GM21737 (cell line): ENCODE results near the gene URAD.
"Not testable (repeated sequence)": the region's sequence is repeated elsewhere in the genome, so short reads cannot be mapped to it uniquely, and the experiment has no call there.

Experiments
- ATAC-seq: cut with Tn5 transposase; IDR thresholded peaks from one replicate; pipeline ENCODE4 v1.9.1; 2021; ENCODE audit warnings: mild to moderate bottlenecking, moderate library complexity; ENCODE audit not compliant: unreplicated experiment

The URAD gene

DNA sequence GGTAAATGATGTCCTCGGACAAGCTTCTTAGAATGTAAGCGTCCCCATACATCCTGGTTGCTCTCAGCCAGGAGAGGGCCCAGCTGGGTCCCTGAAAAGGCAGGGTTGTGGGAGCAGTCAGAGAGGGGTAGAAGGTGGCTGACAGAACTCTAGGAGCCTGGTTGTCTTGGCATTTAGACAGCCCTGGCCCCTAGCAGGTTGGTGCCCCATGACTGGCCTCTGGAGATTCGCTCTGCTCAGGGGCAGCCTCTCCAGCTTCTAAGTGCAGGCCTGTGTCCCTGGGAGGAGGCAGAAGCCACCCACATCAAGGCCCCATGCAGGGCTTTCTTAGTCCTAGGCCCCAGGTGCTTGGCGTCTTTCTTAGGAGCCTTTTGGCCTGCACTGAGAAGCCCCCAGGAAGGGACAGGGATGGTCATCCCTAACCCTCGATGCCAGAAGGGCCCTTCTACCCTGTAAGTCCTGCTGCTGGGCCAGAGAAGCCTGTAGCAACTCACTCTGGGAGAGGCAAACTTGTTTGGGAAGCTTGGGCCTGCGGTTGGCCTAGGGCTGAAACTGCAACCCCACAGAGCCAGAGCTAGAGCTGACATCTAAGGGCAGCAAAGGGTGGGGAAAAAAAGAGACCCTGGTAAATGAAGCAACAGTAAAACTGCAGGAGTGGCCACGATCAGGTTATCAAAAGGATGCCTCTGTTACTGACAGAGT, 16.6 kb downstream of the URAD start:
- no peak for ATAC-seq

DNA sequence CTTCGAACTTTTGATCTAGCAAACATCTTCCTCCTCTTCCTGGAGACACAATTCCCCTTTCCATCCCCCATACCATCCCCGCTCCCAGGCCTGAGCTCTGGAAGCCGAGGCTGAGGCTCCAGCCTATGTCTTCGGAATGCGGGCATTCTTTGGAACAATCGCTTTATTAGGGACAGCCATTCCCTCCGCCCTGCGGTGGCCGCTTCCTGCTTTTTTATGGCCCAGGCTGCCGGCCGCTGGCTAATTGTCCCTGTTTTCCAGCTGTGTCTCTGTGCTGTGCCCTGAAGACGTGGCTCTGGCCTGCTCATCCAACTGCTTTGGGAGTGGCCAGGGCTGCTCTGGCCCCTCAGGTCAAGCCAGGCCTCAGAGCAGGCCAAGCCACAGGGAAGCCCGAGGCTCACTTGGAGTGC, 17.3 kb downstream of the URAD start:
- ATAC-seq = no peak

DNA sequence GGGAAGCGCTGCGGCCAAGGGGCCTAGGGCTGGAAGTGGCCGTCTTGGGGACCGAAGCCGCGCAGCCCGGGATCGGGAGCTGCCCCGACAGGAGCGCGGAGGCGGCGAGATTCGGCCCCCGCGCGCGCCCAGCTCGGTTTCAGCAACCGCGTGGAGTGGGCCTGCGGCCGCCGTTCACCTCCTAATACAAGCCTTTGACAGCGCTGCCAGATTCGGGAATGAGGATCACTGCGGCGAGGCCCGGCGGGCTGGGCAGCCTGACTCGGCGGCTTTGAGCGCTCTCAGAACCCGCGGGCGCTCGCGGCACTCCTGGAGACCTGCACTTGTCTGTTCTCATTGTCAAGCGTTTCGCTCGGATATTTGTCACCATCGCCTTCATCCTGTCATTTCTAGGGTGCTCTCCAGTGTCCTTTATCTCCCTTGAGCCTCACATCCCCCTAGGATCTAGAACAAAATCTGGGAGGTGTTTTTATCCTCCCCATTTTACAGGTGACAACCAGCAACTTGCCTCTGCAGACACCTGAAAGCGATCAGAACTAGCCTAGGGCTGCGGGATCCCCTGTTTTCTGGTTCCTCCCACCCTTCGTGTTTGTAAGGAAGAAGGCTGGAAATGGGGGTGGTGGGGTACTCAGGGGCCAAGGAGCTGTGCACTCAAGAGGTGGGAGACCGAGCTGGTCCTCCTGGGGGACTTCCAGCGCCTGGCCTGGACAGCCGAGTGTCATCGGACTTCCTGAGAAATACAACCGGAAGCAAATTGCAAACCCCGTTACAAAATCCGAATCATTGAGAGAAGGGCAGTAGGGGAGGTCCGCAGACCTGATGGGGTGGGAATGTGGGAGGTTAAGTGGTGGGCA, 17.9 kb downstream of the URAD start:
- ATAC-seq = no peak

DNA sequence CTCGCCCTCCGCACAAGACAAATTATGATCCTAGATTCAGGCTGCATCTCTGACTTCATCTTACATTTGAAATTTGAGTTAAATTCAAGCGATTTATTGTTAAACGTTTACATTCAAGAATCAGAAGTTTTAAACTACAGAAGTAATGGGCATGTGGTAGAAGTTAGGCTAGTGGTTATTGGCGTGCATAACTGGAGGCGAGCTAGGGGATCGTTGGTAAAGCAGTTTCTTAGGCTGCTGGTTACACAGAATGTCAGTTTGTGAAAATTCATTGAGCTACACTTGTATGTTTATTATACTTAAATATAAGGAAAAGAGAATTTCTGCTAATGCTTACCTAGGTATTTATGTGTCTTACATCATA, 18.6 kb downstream of the URAD start:
- no peak for ATAC-seq

DNA sequence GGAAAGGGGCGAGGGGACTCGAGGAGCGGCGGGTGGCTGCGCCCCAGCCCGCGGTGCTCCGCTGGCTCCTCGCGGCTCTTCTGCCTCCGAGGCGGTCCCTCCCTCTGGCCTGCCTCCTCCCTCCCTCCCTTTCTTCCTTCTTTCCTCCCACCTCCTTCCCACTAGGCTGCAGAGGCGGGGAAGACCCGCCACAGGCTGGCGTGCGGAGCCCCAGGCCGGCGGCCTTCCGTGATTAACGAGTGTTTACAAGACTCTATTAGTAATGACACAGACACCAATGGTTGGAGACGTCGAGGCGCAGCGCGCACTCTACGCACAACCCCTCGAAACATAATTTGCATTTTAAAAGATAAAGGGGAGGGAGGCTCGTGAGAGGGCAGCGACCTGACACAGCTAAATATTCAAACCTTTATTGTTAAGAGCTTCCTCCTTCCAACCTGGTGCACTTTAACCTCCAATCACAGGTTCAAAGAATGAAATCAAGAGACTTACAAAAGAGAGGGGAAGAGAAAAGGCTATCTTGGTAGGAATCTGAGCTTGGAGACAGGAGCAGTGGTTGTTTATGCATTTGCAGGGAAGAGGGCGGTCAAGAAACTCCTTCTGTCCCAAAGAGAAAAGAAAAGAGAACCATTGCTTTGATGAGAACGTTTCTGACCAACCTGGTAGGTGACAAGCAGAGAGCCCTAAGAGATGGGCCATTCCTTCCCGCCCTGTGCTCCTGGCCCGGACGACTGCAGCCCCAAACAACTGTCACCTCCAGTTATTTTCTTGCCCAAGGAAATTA, 19.2 kb downstream of the URAD start, which contains the start of gene CDX2:
CDX2 (minus strand) TSS at position 234 of the 784 bp plus-strand sequence. CDS start 309 bp downstream, outside the sequence.
- ATAC-seq = no peak

DNA sequence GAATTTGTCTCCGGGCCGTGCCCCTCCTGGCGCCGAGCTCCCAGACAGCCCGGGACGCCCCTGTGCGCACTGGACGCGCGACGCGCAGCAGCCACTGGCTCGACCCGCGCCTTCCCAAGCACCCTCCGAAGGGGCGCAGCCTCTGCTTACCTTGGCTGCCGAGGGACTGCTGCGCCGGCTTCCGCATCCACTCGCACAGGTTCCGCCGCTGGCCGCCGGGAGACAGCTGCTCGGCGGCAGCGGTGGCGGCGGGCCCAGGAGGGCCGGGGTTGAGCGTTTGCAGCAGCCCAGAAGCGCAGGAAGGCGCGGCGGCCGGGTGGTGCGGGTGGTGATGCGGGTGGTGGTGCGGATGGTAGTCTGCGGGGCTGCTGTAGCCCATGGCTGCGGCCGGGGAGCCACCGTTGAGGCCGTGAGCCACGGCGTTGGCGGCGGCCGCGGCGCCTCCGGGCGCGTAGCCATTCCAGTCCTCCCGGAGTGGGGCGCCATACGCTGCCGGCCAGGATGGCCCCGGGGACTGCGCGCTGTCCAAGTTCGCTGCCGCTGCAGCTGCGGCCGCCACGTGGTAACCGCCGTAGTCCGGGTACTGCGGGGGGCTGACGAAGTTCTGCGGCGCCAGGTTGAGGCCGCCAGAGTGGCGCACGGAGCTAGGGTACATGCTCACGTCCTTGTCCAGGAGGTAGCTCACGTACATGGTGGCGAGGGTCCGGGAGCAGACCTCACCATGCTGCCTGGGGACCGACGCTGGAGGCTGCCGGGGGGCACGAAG, 20.0 kb downstream of the URAD start:
- ATAC-seq = no peak

DNA sequence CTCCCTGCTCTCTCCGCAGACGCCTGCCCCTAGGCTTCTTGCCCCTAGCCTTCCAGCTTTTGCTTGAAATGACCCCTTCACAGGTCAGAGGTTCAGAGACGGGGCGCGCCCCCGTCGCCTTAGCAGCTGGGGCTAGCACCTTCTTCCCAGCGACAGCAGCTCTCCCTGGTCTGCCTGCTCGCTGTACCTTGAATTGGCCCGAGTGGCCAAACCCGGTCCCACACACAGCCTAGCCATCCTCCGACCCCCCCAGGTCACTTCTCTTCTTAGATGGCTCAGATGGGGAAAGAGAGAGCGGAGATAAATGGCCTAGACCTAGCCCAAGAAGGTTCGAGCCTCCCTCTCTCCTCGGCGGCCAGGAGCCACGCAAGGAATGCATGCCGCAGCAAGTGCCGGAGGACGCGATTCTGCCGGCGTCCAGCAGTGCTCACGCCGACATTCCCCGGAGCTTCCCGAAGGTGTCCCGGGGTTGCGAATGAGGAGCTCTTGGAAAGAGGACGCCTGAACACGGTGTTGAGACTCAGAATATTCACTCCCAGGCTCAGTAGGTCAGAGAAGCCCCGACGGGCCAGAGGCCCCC, 20.7 kb downstream of the URAD start:
- ATAC-seq = no peak

DNA sequence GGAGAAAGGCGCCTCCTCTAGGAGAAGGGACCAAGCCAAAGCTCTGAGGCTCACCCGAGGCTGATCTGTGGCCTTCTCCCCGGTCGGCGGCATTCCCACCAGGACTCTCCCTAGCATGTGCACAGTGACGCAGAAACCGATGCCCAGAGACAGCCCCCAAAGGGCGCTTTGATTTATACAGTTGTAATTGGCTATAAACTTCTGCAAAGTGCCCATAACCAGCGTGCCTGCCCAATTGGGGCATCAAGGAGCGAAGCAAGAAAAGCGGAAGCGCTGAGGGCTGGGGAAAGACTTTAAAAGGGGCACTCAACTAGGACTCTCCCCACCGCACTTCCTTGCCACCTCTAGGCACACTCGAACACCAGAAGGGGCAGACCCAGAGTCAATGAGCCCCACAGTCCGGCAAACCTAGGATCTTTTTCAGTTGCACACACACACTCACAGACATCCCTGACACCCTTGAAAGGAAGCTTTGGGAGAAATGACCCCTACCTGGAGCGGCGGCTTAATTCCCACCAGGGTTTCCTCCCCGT, 21.2 kb downstream of the URAD start:
- ATAC-seq = no peak

DNA sequence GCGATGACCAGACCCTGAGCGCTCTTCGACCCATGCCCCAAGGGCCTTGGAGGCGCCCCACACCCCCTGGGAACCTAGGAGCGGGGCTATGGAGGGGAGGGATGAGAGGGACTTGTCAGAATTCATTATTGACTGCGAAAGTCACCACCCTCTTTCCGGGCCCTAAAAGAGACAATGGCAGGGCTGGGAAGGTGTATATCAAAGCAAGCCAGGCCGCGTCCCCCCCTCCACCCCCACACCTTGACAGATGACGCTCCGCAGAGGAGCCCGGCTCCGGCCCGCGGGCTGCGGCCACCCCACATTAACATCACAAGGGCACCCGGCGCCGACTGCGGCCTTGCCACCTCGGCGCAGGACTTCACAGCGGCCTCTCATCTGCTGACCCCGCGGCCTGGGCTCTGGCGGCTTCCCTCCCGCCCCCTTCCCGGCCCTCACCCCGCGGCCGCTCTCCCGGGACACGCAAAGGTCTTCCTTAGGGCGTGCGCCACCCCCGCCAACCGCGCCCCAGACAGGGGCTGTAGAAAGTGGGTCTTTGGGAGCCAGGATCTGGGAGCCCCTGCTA, 21.8 kb downstream of the URAD start:
- no peak for ATAC-seq

DNA sequence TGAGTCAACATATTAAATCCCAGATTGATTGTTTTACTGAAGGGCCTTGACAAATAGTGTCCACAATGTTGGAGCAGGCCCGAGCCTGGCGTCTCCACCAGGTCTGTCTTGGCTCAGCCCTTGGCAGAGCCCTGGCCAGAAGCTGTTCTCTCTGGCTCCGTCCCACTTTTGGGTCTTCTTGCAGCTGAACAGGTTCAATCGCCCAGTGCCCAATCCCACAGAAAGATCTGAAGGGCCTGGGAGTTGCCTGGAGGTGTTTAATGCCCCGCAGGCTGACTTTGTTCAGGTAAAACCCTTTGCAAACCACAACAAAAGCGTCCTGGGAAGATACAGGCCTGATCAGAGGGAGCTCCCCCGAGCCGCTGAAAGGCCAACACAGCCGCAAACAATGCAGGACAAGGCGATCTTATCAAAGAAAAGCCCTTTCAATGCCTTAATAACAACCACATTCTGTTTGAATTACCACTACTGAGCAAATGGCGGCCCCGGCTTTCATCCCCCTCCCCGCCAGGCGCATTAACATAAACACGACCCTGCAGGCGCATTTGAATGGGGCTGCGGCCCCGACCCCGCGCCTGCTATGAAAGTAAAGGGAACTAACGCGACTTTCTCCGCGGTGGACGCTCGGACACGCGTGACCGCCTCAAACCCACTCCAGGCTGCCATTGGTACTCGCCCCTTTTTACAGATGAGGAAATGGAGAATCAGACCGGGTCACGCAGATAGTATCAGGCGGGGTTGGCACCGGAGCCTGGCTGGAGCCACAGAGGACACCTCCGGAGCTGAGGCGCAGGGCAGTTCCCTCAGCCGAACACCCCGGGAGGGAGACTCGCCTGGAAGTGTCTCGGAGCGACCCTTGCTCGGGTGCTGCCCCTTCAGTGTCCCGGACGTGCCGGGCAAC, 22.5 kb downstream of the URAD start:
- ATAC-seq = no peak

DNA sequence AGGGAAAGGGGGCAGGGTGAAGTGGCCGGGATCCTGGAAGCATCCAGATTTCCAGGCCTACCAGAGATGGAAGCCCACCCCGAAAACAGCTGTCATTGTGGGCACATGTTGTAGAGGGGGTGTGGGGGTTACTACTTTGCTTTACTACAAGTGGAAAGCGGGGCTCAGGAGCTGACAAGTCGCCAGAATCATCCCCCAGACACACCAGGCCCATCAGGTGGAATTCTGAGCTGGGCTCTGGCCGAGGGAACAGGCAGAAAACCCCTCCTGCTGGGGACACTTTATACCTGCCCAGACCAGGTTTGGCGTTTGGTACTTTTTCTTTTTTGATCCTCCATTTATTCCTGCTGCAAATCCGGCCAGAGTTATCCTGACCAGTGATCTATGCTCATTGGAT, 23.2 kb downstream of the URAD start:
- ATAC-seq = no peak

DNA sequence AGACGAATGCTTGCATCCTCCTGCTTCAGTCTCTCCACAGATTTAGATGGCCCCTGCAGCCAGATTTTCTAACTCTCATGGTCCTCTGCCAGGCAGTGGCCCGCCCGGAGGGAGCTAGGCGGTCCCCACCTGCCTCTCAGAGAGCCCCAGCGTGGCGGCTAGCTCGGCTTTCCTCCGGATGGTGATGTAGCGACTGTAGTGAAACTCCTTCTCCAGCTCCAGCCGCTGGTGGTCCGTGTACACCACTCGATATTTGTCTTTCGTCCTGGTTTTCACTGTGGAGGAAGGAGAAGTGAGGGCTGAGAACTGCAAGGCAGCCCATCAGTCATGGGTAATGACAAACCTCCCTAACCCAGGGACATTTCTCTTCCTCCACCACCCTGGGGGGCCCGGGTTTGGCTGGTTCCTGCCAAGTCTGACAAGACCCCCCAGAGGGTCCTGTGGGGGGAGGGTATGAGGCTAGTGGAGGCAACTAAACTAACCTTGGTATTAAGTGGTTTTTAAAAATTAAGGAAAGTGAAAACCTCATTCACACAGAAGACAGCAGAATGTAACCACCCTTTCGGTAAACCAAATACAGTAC, 23.7 kb downstream of the URAD start:
- no peak for ATAC-seq

DNA sequence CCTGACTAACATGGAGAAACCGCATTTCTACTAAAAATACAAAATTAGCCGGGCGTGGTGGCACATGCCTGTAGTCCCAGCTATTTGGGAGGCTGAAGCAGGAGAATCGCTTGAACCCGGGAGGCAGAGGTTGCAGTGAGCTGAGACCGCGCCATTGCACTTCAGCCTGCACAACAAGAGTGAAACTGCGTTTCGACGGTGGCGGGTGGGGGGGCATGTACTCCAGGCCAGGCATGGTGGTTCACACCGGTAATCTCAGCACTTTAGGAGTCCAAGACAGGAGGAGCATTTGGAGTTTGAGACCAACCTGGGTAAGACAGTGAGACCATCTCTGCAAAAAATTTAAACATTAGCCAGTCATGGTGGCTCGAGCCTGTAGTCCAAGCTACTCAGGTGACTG, 24.3 kb downstream of the URAD start:
- ATAC-seq = not testable (repeated sequence)

DNA sequence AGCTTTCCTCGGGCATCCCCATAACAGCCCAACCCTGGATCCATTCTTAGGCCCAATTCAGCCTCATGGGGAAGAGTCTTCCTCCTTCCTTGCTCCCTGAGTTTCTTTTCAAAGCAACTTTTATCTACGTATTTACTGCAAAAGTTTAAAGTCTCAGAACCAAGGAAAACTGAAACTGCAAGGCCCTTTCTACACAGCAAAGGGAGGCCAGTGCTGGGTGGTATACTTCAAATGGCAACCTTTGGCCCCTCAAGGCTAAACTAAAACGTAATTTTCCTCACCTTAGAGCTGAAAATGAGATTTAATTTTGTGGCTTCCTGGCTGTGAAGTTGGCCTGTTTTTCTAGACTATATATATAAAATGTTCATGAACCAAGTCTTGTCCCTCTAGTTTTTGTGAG, 25.0 kb downstream of the URAD start:
- no peak for ATAC-seq

DNA sequence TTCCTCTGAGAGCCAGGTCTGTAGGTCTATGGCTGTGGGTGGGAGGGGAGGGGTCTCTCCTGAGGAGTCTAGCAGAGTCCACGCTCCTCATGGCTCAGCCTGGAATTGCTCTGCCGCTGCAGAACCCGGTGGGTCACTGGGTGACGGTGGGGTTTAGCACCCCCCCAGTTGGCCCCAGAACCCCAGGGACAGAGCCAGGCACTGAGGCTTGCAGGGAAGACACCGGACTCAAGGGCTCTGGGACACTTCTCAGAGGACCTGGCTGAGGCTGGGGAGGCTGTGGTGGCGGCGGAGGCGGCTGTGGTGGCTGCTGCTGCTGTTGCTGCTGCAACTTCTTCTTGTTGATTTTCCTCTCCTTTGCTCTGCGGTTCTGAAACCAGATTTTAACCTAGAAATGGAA, 25.5 kb downstream of the URAD start:
- no peak for ATAC-seq

DNA sequence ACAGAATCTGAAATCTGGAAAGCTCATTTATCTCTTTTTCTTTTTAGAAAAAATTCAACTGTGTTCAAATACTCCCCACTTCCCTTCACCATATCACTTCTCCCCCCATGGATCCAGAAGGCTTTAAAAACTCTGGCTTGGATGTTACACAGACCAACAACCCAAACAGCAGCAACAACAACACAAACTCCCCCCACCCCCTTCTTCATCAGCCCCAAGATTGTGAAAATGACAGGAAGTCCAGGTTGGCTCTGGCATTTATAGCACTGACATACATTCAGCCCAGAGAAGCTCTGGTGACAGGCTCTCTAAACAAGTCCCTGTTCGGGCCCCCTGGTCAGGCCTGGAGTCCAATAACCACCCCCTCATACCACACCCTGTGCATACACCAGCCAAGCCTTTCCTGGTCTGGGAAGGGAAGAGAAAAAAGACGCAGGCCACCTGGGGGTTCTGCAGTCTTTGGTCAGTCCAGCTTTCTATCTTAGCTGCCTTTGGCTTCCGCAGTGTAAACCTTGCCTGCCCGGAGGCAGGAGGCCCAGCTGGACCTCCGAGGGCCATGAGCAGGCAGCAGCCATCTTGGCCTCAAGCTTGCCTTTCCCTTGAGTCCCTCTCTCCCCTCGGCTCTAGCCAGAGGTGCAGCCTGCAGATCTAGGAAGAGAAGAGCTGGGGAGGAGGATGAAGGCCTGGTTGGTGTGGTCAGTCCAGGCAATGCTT, 26.2 kb downstream of the URAD start:
- ATAC-seq = no peak

DNA sequence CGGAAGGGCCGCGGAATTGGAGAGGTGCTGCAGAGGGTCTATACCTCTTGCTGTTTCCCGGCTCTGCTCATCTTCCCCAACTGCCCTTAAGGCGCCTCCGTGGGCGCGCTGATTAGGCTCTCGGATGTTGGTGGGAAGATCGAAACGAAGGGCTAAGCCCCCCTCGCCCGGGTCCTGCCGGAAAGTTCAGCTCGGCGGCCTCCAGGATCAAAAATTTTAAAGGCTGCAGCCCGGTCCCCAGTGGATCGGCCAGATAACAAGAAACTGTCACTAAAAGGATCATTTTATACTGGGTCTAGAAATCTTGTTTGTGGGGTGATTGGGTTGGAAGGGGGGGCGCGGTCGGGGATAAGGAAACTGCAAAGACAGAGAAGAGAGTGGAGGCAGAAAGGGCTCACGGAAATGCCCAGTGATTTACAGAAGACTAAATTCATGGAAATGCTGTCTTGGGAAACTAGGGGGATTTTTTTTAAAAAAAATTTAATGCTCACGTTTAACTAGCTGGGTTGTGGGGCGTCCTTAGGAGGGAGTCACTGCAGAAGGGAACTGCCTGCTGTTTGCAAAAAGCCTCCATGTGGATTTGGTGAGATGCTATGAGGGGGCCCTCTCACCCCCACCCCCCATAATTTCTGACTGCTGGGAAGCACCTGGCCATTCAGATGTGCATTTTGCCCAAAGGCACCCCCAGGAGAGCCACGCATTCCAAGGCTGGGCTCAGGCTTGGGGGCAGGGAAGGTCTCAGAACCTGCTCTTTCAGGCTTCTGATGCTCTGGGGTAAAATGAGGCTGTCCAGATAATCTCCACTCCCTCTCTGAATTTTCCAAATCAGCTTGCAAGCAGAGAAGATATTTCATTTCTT, 27.0 kb downstream of the URAD start:
- ATAC-seq = no peak
